Measurements from ENCODE around the gene ABCC3. TPM values are rescaled to one million over a fixed set of nuclear protein-coding genes. Genes with fewer than 3 reads are reported as not detected.
A peak's percentile ranks its signal among the peaks of the same experiment; 100 is the strongest.

ABCC3 gene
- total and polyA plus RNA-seq, 9 of the 15 experiments (the other 6 are each of a cell fraction or from before 2014, with no cell fraction given), result 0.03 to 1.6 (median 0.42) TPM; not detected in 5

- TF ChIP-seq ZNF318 (IDR thresholded peaks at IDR 0.05; ENCODE audit: borderline replicate concordance in 1 of 2, low read depth in 1 of 2) (peak in 1 of 2 experiments; percentile 63; a peak in 1 of 4 replicates), ZNF561 (CRISPR knock-in tag; conservative IDR thresholded peaks at IDR 0.05) (no peak), RBM34 (IDR thresholded peaks at IDR 0.05; ENCODE audit: borderline replicate concordance, insufficient read depth, low read length) (no peak), NCOA2 (IDR thresholded peaks at IDR 0.05; ENCODE audit: partially characterized antibody in 2 of 2) (no peak), ZNF12 (CRISPR knock-in tag; IDR thresholded peaks at IDR 0.05) (no peak), MYC (IDR thresholded peaks at IDR 0.05; ENCODE audit: low read depth, low read length) (0 out of 2 replicates have a peak, but pooled peaks have one; percentile 29), MYC (CRISPR knock-in tag; IDR thresholded peaks at IDR 0.05; ENCODE audit: borderline replicate concordance, low read depth) (no peak), HNRNPL (IDR thresholded peaks at IDR 0.05; ENCODE audit: low read depth, low read length) (no peak), STAG1 (CRISPR knock-in tag; IDR thresholded peaks at IDR 0.05; ENCODE audit: borderline replicate concordance) (no peak), ZNF717 (CRISPR knock-in tag; IDR thresholded peaks at IDR 0.05) (no peak), E2F8 (IDR thresholded peaks at IDR 0.05; ENCODE audit: low read depth, partially characterized antibody) (no peak), ZC3H8 (IDR thresholded peaks at IDR 0.05) (no peak), MXD1 (CRISPR knock-in tag; IDR thresholded peaks at IDR 0.05; ENCODE audit: borderline replicate concordance, poor library complexity, severe bottlenecking) (no peak), NR2C2 (CRISPR knock-in tag; IDR thresholded peaks at IDR 0.05) (no peak), NR2C2 (tag; IDR thresholded peaks at IDR 0.05) (peak; percentile 92), PHTF2 (CRISPR knock-in tag; IDR thresholded peaks at IDR 0.05) (no peak), ZNF766 (CRISPR knock-in tag; conservative IDR thresholded peaks at IDR 0.05) (0 out of 2 replicates have a peak, but pooled peaks have one; percentile 12)
These were observed 27.2 kb downstream of the ABCC3 start (continued) for GRCh38 chr17:50661795-50662391.
